Keratinocyte (primary cell): ENCODE results near the gene CNPY1.
A peak's percentile ranks its signal among the peaks of the same experiment; 100 is the strongest.

Experiments used
- EZH2 ChIP-seq: IDR thresholded peaks from one replicate; pipeline ENCODE4 v1.6.1; 2012; ENCODE audit warnings: inconsistent platforms, mild to moderate bottlenecking, low read length, moderate library complexity
- TF ChIP-seq, protein P1 (sequence below), 3 experiments: IDR thresholded peaks in 1 of 3; conservative IDR thresholded peaks in 1 of 3; optimal IDR thresholded peaks in 1 of 3; 2 replicates in 2 of 3; 3 replicates in 1 of 3; pipeline versions ENCODE3 to v1.5.1; 2011; ENCODE audit warnings: low read length in 3 of 3, mild to moderate bottlenecking in 3 of 3, moderate library complexity in 2 of 3, control low read depth in 1 of 3, inconsistent platforms in 1 of 3; ENCODE audit not compliant: insufficient read depth in 2 of 3; ENCODE audit errors: extremely low read depth in 1 of 3

DNA sequence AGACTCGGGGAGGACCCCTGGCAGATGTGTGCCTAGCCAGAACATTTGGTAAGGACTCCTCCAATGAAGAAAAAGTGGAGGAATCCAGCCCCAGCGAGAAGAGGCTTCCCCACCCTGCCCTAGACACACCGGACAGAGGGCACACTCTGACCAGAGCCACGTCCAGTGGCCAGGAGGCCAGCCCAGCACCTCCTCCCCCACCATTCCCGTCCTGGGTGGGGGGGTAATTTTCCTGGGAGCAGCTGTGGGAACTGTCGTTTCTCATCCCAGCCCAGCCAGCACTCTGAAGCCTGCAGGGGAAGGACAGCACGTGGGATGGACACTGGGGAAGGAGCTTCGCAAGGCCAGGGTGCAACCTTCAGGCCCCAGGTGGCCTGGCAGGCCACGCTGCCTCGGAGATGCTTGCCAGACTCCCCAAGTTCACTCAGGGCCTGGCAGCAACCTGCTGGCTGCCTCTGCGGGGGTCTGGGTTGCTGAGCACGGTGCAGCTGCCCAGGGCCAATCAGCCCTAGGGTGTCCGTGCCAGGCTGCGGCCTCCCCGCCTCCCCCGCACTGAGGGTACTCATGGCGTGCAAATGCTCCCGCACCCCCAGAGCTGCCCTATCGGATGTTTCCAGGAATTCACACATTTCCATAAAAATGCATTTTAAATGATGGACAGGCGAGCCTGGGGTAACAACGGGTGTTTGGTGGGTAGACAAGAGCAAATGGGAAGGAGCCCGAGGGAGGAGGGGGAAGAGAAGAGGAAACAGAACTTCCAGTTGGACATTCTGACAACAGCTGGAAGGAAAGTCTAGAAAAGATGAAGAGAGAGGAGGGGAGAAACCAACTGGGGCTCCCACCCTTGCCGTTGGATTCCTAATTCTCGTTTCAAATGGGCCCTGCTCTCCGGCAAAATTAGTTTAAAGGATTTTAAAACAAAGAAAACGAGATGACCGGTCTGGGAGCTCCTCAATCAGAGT, 90.3 kb downstream of the CNPY1 start:
- TF ChIP-seq, protein P1, sequence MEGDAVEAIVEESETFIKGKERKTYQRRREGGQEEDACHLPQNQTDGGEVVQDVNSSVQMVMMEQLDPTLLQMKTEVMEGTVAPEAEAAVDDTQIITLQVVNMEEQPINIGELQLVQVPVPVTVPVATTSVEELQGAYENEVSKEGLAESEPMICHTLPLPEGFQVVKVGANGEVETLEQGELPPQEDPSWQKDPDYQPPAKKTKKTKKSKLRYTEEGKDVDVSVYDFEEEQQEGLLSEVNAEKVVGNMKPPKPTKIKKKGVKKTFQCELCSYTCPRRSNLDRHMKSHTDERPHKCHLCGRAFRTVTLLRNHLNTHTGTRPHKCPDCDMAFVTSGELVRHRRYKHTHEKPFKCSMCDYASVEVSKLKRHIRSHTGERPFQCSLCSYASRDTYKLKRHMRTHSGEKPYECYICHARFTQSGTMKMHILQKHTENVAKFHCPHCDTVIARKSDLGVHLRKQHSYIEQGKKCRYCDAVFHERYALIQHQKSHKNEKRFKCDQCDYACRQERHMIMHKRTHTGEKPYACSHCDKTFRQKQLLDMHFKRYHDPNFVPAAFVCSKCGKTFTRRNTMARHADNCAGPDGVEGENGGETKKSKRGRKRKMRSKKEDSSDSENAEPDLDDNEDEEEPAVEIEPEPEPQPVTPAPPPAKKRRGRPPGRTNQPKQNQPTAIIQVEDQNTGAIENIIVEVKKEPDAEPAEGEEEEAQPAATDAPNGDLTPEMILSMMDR (optimal IDR thresholded peaks at IDR 0.05 in 1 of 3, IDR thresholded peaks at IDR 0.05 in 1 of 3, conservative IDR thresholded peaks at IDR 0.05 in 1 of 3; ENCODE audit: extremely low read depth in 1 of 3, insufficient read depth in 2 of 3, low read length in 3 of 3): no peak
- peak; percentile 66 for TF ChIP-seq EZH2
